GM21528 (cell line): ENCODE results near the gene GMPR.
A peak's percentile ranks its signal among the peaks of the same experiment; 100 is the strongest.
"Not testable (repeated sequence)": the region's sequence is repeated elsewhere in the genome, so short reads cannot be mapped to it uniquely, and the experiment has no call there.

ENCODE experiments used
- ATAC-seq: cut with Tn5 transposase; IDR thresholded peaks from one replicate; pipeline ENCODE4 v1.9.1; 2021; ENCODE audit warnings: mild to moderate bottlenecking, moderate library complexity; ENCODE audit not compliant: unreplicated experiment, low FRiP score

The GMPR gene

DNA sequence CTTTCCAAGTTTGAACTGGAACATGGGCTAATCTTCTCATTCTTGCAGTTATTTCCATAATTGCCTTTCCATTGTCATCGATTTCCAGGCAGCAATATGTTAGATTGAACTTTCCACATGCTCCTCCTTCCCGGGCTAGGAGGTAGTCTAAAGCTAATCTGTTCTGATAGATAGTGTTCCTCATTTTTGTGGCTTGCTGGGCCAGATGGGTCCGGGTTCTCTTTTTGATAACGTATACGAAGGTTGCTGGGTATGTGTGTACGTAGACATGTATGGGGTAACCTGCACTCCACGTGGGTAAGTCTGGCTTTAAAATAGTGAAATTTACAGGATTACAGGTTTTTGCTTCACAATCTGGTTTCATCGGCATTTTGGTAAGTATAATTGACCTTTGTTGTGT lies 14.0 kb upstream of the GMPR start:
- ATAC-seq: no peak

DNA sequence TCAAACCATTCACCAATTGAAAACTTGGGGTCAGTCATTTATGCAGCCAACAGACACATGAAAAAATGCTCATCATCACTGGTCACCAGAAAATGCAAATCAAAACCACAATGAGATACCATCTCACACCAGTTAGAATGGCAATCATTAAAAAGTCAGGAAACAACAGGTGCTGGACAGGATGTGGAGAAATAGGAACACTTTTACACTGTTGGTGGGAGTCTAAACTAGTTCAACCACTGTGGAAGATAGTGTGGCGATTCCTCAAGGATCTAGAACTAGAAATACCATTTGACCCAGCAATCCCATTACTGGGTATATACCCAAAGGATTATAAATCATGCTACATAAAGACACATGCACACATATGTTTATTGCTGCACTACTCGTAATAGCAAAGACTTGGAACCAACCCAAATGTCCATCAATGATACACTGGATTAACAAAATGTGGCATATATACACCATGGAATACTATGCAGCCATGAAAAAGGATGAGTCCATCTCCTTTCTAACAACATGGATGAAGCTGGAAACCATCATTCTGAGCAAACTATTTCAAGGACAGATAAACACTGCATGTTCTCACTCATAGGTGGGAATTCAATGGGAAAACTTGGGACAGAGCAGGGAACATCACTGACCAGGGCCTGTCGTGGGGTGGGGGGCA lies 13.2 kb upstream of the GMPR start:
- ATAC-seq: not testable (repeated sequence)

- ATAC-seq: not testable (repeated sequence)
Observed at GRCh38 chr6:16226117-16227047, 12.0 kb upstream of the GMPR start.

GRCh38 chr6:16227048-16227562 lies 11.3 kb upstream of the GMPR start:
- ATAC-seq: no peak

- no peak for ATAC-seq
Observed at GRCh38 chr6:16227605-16228004, 10.8 kb upstream of the GMPR start.

DNA sequence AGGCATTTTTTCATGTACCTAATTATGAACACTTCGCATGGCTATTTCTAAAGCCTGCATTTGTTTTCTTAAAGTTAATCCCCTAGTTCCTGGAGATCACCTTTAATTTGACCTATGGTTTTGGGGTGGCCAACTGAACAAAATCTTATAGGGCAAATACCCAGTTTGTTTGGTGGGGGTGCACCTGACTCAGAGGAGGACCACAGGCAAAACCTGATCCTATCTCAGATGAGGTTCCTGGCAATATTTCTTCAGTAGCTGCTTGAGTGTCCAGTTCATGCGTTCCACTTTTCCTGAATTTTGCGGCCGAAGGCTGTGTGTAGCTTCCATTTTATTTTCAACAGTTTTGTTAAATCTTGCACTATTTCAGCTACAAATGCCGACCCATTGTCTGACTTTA lies 10.3 kb upstream of the GMPR start:
- no peak for ATAC-seq

GRCh38 chr6:16228709-16229665 lies 9.4 kb upstream of the GMPR start:
- ATAC-seq: no peak

DNA sequence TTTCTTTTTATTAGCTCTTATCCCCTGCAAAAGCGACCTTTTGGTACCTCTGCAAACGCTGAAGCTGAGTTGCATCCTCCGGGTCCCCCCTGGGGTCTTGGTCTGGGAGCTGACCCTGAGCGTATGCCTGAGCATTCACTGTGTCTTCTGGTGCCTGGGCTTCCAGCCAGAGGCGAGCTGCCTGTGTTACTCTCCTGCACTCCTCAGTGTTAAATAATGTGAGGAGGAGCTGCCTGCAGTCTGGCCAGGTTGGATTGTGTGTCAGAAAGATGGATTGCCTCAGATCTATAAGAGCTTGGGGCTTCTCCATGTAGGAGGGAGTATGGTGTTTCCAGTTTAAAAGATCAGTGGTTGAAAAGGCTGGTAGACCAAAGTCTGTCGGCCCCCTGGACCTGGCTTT lies 8.7 kb upstream of the GMPR start:
- no peak for ATAC-seq

- ATAC-seq: no peak
Observed at GRCh38 chr6:16230953-16231352, 7.4 kb upstream of the GMPR start.

GRCh38 chr6:16232086-16232485 lies 6.3 kb upstream of the GMPR start:
- no peak for ATAC-seq

GRCh38 chr6:16236009-16236501 lies 2.3 kb upstream of the GMPR start:
- no peak for ATAC-seq

DNA sequence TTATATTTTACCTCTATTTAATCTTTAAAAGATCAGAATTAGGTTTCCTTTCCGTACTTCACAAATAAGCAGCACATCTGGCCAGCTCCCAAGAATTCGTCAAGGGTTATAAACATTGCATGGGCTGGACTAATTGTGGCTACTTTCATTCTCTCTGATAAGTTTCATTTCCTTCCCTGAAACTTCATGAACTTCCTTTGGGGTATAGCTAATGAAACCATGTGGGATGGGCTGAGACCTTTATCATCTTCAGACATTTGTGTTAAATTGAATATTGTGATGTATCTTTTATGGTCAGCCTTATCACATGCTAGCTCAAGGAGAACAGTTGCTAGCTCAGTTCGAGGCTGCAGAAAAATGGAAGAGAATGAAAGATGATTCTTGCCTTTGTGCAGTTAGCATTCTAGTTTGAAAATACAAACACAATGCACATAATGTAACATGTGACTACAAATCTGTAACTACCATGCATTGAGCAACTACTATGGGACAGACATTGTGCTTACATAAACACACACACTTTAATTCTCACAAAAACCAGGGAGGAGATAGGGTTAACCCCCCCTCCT lies 1.7 kb upstream of the GMPR start:
- ATAC-seq: peak; percentile 46

GRCh38 chr6:16237242-16237641 lies 1.1 kb upstream of the GMPR start:
- no peak for ATAC-seq

DNA sequence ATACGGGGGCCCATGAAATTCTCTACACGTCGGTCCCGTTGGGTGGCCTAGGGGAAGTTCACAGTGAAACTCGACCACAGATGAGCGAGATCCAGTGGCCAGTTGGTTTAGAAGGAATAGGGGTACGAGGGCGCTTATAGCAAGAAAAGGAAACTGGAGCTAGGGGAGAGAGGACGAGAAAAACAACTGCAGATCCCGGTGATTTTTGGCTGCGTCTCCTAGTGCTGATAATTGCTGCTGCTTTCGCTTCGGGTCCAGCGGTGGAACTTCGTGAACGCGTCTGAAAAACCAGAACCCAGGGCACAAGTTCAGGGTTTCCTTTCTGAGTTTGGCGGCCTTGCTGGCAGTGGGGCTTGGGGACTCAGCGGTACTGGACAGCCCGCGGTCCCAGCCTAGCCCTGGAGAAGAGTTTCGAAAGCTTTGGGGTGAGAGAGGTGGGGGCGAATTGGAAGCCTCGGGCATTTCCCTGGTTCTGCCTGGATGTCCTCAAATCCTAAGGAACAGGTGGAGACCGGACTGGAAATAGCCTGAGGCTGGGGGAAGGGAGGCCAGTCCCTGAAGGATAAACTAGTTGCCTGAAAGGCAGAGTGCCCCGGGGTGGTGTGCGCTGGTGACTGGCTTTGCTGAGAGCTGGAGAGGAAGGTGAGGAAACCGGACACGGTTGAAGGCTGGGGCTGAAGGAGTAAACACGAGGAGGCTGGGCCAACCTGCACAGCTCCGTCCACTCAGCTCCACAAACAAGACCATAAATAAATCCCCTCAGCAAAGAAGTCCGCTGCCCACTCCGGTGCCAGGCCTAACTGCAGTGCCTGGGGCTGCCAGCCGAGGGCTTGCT lies 793 bp downstream of the GMPR start:
- ATAC-seq: peak; percentile 14

DNA sequence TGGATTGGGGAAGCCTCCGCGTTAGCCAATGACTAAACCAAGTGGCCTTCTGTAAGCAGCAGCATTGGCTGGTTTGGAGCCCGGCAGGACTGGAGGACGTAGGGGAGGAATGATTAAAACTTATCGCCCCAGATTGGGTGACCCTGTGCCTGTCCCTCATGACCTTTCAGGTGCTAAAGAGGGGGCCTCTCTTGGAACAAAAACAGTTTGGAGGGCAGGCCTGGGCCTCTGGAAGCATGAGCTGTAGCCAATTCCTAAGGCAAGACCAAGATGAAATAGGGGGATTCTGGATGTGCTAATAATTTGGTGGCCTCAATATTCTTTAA lies 1.4 kb downstream of the GMPR start:
- no peak for ATAC-seq

DNA sequence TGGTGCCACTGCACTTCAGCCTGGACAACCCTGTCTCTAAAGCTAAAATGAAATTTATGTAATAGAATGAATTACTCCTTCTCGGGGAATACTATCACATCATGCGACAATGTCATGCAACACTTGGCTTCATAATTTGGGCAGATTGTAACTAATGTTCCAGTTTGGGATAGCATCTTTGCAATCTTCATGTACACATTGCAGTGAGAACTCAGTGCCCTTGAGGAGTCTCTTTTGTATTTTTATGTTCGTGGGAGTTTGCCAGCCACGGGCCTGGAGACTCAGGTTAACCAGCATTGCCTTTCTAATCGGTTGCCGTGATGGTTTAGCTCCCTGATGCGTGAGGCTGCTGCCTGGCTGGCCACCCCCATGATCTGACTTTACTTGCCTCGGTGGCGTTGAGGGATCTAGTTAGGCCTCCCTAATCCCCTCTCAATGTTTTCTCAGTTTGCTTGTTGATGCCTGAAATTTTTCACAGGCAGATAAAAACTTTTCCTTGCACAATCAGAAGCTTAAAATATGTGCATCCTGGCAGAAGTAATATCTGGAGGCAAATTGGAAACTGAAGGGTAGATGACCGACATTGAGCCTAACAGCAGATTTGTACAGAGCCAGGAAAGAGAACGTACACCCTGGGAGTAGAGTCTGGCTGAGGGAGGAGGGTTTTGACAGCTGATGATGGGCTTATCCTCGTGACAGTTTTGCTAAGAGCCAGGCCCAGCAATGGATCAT lies 2.4 kb downstream of the GMPR start:
- ATAC-seq: no peak

- no peak for ATAC-seq
Observed at GRCh38 chr6:16241321-16241689, 2.9 kb downstream of the GMPR start.

DNA sequence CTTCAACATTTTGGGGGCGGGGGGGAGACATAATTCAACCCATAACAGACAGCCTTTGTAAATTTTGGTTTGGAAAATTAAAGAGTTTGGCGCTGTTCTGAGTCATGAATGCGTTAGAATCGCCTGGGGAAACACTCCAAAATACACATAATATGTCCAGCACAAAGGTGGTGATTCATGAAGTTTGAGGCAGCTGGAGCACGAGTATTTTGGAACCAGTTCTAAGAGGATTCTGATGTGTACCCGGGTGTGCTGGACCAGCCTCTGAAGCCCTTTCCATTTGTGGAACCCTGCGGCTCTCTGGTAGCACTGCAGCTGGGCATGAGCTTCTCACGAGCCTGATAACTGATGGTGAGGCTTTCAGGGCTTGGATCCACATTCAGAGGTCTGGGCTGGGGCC lies 4.7 kb downstream of the GMPR start:
- no peak for ATAC-seq

DNA sequence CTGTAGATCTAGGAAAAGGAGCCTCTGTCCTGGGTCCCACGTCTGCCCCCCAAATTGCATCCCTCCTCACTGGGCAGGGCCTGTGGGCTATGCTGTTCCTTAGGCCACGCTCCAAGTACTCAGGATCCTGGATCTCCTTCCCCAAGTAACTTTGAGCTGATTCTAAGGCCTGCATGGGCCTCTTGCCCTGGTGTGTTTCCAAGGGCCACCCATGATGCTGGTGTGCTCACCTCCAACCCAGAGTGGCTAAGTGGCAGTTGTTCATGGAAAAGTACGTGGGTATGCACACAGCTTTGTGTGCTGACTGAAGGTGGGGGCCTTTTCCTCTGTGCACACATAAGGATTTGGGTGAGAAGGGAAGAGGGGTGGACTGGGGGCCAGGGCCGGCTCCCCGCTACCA lies 5.3 kb downstream of the GMPR start:
- no peak for ATAC-seq
